Gastrocnemius medialis (tissue), 4 donors: Measurements from ENCODE around the gene LCK.

Experiments used
- POLR2A ChIP-seq, 2 donors: fragments of 450-650 bp; IDR thresholded peaks; one replicate each; pipeline ENCODE4 v1.6.1; 2017; ENCODE audit warnings: antibody characterized with exemption in 2 of 2, mild to moderate bottlenecking in 2 of 2, moderate library complexity in 2 of 2
- TF ChIP-seq, protein P1 (sequence below), 5 experiments: fragments of 450-650 bp in 3 of 5; fragments of 200-600 bp in 2 of 5; sonication (generic) in 2 of 5; IDR thresholded peaks in 4 of 5; conservative IDR thresholded peaks in 1 of 5; 1 replicate in 4 of 5; 2 replicates in 1 of 5; pipeline ENCODE4 v1.5.1; 2016 to 2019; ENCODE audit warnings: antibody characterized with exemption in 5 of 5, mild to moderate bottlenecking in 3 of 5, moderate library complexity in 3 of 5

GRCh38 chr1:32263744-32264143 lies 12.7 kb downstream of the LCK start:
- TF ChIP-seq, protein P1, sequence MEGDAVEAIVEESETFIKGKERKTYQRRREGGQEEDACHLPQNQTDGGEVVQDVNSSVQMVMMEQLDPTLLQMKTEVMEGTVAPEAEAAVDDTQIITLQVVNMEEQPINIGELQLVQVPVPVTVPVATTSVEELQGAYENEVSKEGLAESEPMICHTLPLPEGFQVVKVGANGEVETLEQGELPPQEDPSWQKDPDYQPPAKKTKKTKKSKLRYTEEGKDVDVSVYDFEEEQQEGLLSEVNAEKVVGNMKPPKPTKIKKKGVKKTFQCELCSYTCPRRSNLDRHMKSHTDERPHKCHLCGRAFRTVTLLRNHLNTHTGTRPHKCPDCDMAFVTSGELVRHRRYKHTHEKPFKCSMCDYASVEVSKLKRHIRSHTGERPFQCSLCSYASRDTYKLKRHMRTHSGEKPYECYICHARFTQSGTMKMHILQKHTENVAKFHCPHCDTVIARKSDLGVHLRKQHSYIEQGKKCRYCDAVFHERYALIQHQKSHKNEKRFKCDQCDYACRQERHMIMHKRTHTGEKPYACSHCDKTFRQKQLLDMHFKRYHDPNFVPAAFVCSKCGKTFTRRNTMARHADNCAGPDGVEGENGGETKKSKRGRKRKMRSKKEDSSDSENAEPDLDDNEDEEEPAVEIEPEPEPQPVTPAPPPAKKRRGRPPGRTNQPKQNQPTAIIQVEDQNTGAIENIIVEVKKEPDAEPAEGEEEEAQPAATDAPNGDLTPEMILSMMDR (IDR thresholded peaks at IDR 0.05 in 4 of 5, conservative IDR thresholded peaks at IDR 0.05 in 1 of 5): no peak
- no peak for TF ChIP-seq POLR2A (IDR thresholded peaks at IDR 0.05)
